K562 (cell line): ENCODE results near the gene CD6. TPM values are rescaled to one million over a fixed set of nuclear protein-coding genes. Genes with fewer than 3 reads are reported as not detected.
A peak's percentile ranks its signal among the peaks of the same experiment; 100 is the strongest.

Experiments
- ATAC-seq: fragments of 200-7000 bp; cut with Tn5 transposase; 3 replicates; pipeline ENCODE4 v1.9.1; 2020; ENCODE audit warnings: moderate library complexity
- BruUV-seq: library from RNA; stranded (reverse); fragments of 400-500 nt; replicated peaks from 2 replicates; lab custom pipeline; 2021; lab: Mats Ljungman, UMichigan
- CTCF ChIA-PET: fragments of 300-600 bp; formaldehyde crosslinking; extraction: SDS; loops from one replicate; lab custom pipeline; 2021; ENCODE audit warnings: low intra/inter-chr PET ratio; lab: Yijun Ruan, JAX
- POLR2A ChIA-PET: fragments of 300-600, 350-650 bp; sonication (Branson Sonifier 250); formaldehyde crosslinking; extraction: SDS; loops from one replicate; lab custom pipeline; 2021; ENCODE audit warnings: antibody characterized with exemption, inconsistent platforms; lab: Yijun Ruan, JAX
- DNase-seq, 4 experiments: peaks; one replicate each; pipeline versions ENCODE4 v3.0.0 to v3.0.0-alpha.2; 2011 to 2018; ENCODE audit warnings: low spot score in 3 of 4, mixed read lengths in 3 of 4; ENCODE audit errors: extremely low read depth in 1 of 4
- FAIRE-seq: peaks from 2 replicates; lab custom pipeline; 2011; peaks lifted over from hg19 to GRCh38; lab: Jason Lieb, UNC
- H2AFZ ChIP-seq: 2 replicates; pipeline ENCODE4 v1.6.0; 2011; ENCODE audit warnings: low read depth, low read length, control low read depth, inconsistent platforms
- H3K27ac ChIP-seq: fragments of 200-600 bp; 3 replicates; pipeline ENCODE4 v1.8.0; 2011; ENCODE audit warnings: low read depth, mild to moderate bottlenecking, control low read depth, inconsistent platforms, low read length, moderate library complexity, mixed read lengths; ENCODE audit errors: extremely low read depth
- H3K27me3 ChIP-seq, 2 experiments: fragments of 300-600 bp in 1 of 2; 2 replicates in 1 of 2; 3 replicates in 1 of 2; pipeline versions ENCODE4 v1.6.0 to v1.8.0; 2011; ENCODE audit warnings: inconsistent platforms in 2 of 2, low read length in 2 of 2, mild to moderate bottlenecking in 1 of 2, mixed read lengths in 1 of 2, moderate library complexity in 1 of 2; ENCODE audit not compliant: control insufficient read depth in 2 of 2, insufficient read depth in 2 of 2
- H3K36me3 ChIP-seq: fragments of 300-600 bp; 3 replicates; pipeline ENCODE4 v1.8.0; 2011; ENCODE audit warnings: mild to moderate bottlenecking, low read length, inconsistent platforms; ENCODE audit not compliant: control insufficient read depth, insufficient read depth
- H3K4me1 ChIP-seq, 2 experiments: fragments of 200-600 bp in 1 of 2; replicated peaks in 1 of 2; 2 replicates in 1 of 2; 3 replicates in 1 of 2; pipeline versions ENCODE4 v1.5.1 to v1.8.0; 2011; ENCODE audit warnings: inconsistent platforms in 2 of 2, low read length in 2 of 2, mild to moderate bottlenecking in 1 of 2, mixed read lengths in 1 of 2, moderate library complexity in 1 of 2; ENCODE audit not compliant: control insufficient read depth in 2 of 2, insufficient read depth in 2 of 2
- H3K4me2 ChIP-seq: 2 replicates; pipeline ENCODE4 v1.6.1; 2011; ENCODE audit warnings: low read length, control low read depth, inconsistent platforms, mixed read lengths; ENCODE audit not compliant: insufficient read depth
- H3K4me3 ChIP-seq: fragments of 200-600 bp; sonication (generic), shearing (Covaris generic); 2 replicates; pipeline ENCODE4 v1.5.1; 2016; ENCODE audit warnings: control low read depth, inconsistent platforms
- H3K79me2 ChIP-seq: fragments of 200-600 bp; 3 replicates; pipeline ENCODE4 v1.8.0; 2011; ENCODE audit warnings: low read length, inconsistent platforms; ENCODE audit not compliant: control insufficient read depth, insufficient read depth
- H3K9ac ChIP-seq, 2 experiments: 2 replicates each; pipeline versions ENCODE4 v1.6.0 to v1.6.1; 2011; ENCODE audit warnings: low read depth in 2 of 2, low read length in 2 of 2, control low read depth in 1 of 2, inconsistent platforms in 1 of 2, mild to moderate bottlenecking in 1 of 2, mixed read lengths in 1 of 2; ENCODE audit not compliant: insufficient read depth in 1 of 2
- H3K9me1 ChIP-seq: one replicate; pipeline ENCODE4 v1.6.0; 2011; ENCODE audit warnings: inconsistent platforms, mild to moderate bottlenecking, low read length, moderate library complexity; ENCODE audit not compliant: control insufficient read depth, insufficient read depth
- H3K9me3 ChIP-seq: replicated peaks from 2 replicates; pipeline ENCODE4 v1.5.1; 2011; ENCODE audit warnings: low read depth, low read length, inconsistent platforms; ENCODE audit not compliant: control insufficient read depth, insufficient read depth
- H4K20me1 ChIP-seq: replicated peaks from 2 replicates; pipeline ENCODE4 v1.6.1; 2011; ENCODE audit warnings: low read length, inconsistent platforms, mixed read lengths; ENCODE audit not compliant: control insufficient read depth, insufficient read depth
- CBX2 ChIP-seq: fragments of 200-600 bp; sonication (generic); IDR thresholded peaks from one replicate; pipeline ENCODE4 v1.6.1; 2012; ENCODE audit warnings: mild to moderate bottlenecking, low read length, inconsistent platforms; ENCODE audit not compliant: insufficient read depth, poor library complexity, severe bottlenecking
- HMG20A ChIP-seq: fragments of 450-650 bp; formaldehyde crosslinking; conservative IDR thresholded peaks from 2 replicates; pipeline ENCODE4 v1.4.0; 2020; ENCODE audit warnings: mild to moderate bottlenecking, mixed read lengths
- ZNF584 ChIP-seq: fragments of 200-800 bp; sonication (Bioruptor generic); IDR thresholded peaks from 2 replicates; pipeline ENCODE4 v1.6.1; 2016; ENCODE audit warnings: low read depth, mild to moderate bottlenecking, missing genetic modification characterization, missing compliant biosample characterization
- WGBS: fragments of 100-300 bp; shearing (Covaris generic); methylation state at CpG from one replicate; pipeline ENCODE4 v1.1.6; 2016; ENCODE audit warnings: low coverage, mixed read lengths; ENCODE audit not compliant: insufficient coverage; ENCODE audit errors: missing lambda C conversion rate; 5-methylcytosine and 5-hydroxymethylcytosine counted together
- in situ Hi-C: fragments of 300-500 bp; cut with MboI; formaldehyde crosslinking; loops from 4 replicates; pipeline ENCODE4 v1.15.0; 2018; ENCODE audit warnings: inconsistent platforms, mixed read lengths
- intact Hi-C: fragments of 100-400 bp; cut with micrococcal nuclease; formaldehyde crosslinking; loops from 2 replicates; pipeline ENCODE4 v1.14.2; 2022
- polyA plus RNA-seq, 8 experiments: library from polyadenylated mRNA; depleted of rRNA in 4 of 8; stranded (reverse) in 5 of 8; unstranded in 3 of 8; fragments of >200 nt; fragmentation: Nextera tagmentation in 2 of 8; fragmentation: Illumina TruSeq in 1 of 8; extraction: Ambion mirVana in 2 of 8; extraction: Trizol in 1 of 8; gene quantifications; 2 replicates each; pipeline versions ENCODE4 v1.2.1 to v1.2.3, GENCODE V29; 2011 to 2014; ENCODE audit warnings: inconsistent platforms in 1 of 8, missing spikeins in 1 of 8
- total RNA-seq, 7 experiments: library from RNA; depleted of rRNA in 6 of 7; stranded (reverse); fragments of >200 nt in 6 of 7; fragmentation: Illumina TruSeq in 2 of 7; extraction: Trizol in 2 of 7; gene quantifications; 2 replicates each; pipeline versions ENCODE4 v1.2.1 to v1.2.3, GENCODE V29; 2011 to 2021; ENCODE audit warnings: low replicate concordance in 1 of 7

CD6 gene
- total and polyA plus RNA-seq, 9 of the 15 experiments (the other 6 are each of a cell fraction or from before 2014, with no cell fraction given), result 0.84 TPM; not detected in 8

- peak; percentile 35 for FAIRE-seq
- Histone ChIP-seq H3K27me3 (peaks cover 55 to 57% of the 10 kb centered on the region in 2 experiments), H3K36me3 (no peaks in the 10 kb centered on the region), H3K4me3 (no peak overlapping the region), H3K4me2 (no peak overlapping the region), H2AFZ (no peak overlapping the region), H3K9me3 (no peaks in the 10 kb centered on the region), H3K4me1 (no peaks in the 10 kb centered on the region), H3K9ac (no peak overlapping the region)
- intact Hi-C loops, result no loop called here
- no peak for TF ChIP-seq ZNF584
- peak; percentile 45 for TF ChIP-seq CBX2
- TF ChIP-seq, all 486 proteins: peak for 1
- H3K79me2 ChIP-seq, result no peaks in the 10 kb centered on the region
- no TSS peak for BruUV-seq
- DNase-seq (no peak), ATAC-seq (no peak)
- POLR2A ChIA-PET, result interaction anchor here (0.6 kb wide), 1 partner anchor 77 kb away, joined by 4 read pairs; no protein-coding TSS in a partner anchor
- CTCF ChIA-PET, result no interaction called here
- H3K27ac ChIP-seq, result no peak overlapping the region
- no peaks in the 10 kb centered on the region for H3K9me1 ChIP-seq
- WGBS, result 2% methylated on average over 4 of the region's 4 CpGs
- in situ Hi-C loops, result no loop called here
- H4K20me1 ChIP-seq, result peaks cover 4% of the 10 kb centered on the region; the same call in 1 of the 2 replicates
Observed at GRCh38 chr11:61049063-61049377, 77.5 kb downstream of the CD6 start.

GRCh38 chr11:61049859-61050258 lies 78.4 kb downstream of the CD6 start:
- DNase-seq, result no peak
- FAIRE-seq, result no peak
- in situ Hi-C loops, result no loop called here

More at GRCh38 chr11:61049859-61050258, 78.4 kb downstream of the CD6 start:
- H3K4me1 ChIP-seq, result no peaks in the 10 kb centered on the region
- H3K4me2 ChIP-seq, result no peak overlapping the region
- ATAC-seq, result no peak
- TF ChIP-seq HMG20A (CRISPR knock-in tag), result no peak
- POLR2A ChIA-PET, result interaction anchor here (0.6 to 1.2 kb wide), 2 partner anchors 8 to 18 kb away, joined by 4 read pairs; no protein-coding TSS in a partner anchor
- no peak overlapping the region for H3K27ac ChIP-seq
- peaks cover 57 to 63% of the 10 kb centered on the region in 2 experiments for H3K27me3 ChIP-seq
- peaks cover 4% of the 10 kb centered on the region; the same call in 1 of the 2 replicates for H4K20me1 ChIP-seq
- BruUV-seq, result no TSS peak
- no peak overlapping the region for H3K9ac ChIP-seq
- no peak overlapping the region for H2AFZ ChIP-seq
- no peaks in the 10 kb centered on the region for H3K36me3 ChIP-seq
- WGBS, result 0% methylated on average over 2 of the region's 2 CpGs
- H3K9me3 ChIP-seq, result no peaks in the 10 kb centered on the region
- intact Hi-C loops, result no loop called here
- H3K9me1 ChIP-seq, result no peaks in the 10 kb centered on the region
- H3K4me3 ChIP-seq, result no peak overlapping the region
- CTCF ChIA-PET, result no interaction called here
- no peaks in the 10 kb centered on the region for H3K79me2 ChIP-seq
